MM.1S (cell line): ENCODE measurements around the gene DUOXA1.

ENCODE experiments used
- EZH2phosphoT487 ChIP-seq: fragments of 300-600 bp; sonication (generic); IDR thresholded peaks from 2 replicates; pipeline ENCODE4 v1.6.1; 2018; ENCODE audit warnings: antibody characterized with exemption, low read length
- TF ChIP-seq, protein P1 (sequence below): fragments of 300-600 bp; sonication (generic); IDR thresholded peaks from 2 replicates; pipeline ENCODE4 v1.5.1; 2016; ENCODE audit warnings: antibody characterized with exemption, low read length, mixed read lengths

DNA sequence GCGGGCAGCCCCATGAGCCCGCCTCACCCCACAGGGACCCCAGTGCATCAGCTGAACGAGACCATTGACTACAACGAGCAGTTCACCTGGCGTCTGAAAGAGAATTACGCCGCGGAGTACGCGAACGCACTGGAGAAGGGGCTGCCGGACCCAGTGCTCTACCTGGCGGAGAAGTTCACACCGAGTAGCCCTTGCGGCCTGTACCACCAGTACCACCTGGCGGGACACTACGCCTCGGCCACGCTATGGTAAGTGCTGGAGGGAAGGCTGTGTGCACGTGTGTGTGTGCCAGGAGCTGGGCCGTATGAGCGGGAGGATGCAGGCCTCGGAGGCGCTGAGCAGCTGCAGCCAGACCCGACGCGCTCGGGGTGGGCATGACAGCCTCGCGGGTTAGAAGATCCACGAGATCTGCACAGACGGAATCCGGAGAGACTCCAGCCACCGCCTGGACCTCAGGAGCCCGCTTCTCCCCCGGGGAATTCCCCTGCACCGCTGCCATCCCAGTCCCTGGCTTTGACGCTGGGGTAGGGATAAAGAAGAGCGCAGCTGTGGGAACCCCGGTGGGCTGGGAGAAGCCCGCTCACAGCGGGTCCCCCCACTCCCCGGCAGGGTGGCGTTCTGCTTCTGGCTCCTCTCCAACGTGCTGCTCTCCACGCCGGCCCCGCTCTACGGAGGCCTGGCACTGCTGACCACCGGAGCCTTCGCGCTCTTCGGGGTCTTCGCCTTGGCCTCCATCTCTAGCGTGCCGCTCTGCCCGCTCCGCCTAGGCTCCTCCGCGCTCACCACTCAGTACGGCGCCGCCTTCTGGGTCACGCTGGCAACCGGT is 13.0 kb downstream of the DUOXA1 start:
- TF ChIP-seq, protein P1, sequence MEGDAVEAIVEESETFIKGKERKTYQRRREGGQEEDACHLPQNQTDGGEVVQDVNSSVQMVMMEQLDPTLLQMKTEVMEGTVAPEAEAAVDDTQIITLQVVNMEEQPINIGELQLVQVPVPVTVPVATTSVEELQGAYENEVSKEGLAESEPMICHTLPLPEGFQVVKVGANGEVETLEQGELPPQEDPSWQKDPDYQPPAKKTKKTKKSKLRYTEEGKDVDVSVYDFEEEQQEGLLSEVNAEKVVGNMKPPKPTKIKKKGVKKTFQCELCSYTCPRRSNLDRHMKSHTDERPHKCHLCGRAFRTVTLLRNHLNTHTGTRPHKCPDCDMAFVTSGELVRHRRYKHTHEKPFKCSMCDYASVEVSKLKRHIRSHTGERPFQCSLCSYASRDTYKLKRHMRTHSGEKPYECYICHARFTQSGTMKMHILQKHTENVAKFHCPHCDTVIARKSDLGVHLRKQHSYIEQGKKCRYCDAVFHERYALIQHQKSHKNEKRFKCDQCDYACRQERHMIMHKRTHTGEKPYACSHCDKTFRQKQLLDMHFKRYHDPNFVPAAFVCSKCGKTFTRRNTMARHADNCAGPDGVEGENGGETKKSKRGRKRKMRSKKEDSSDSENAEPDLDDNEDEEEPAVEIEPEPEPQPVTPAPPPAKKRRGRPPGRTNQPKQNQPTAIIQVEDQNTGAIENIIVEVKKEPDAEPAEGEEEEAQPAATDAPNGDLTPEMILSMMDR = no peak
- no peak for TF ChIP-seq EZH2phosphoT487
